PC-9 (cell line): Measurements from ENCODE around the gene NMD3. TPM values are rescaled to one million over a fixed set of nuclear protein-coding genes. Genes with fewer than 3 reads are reported as not detected.
A peak's percentile ranks its signal among the peaks of the same experiment; 100 is the strongest.

Source experiments
- BruUV-seq: library from RNA; stranded (reverse); fragments of 400-500 nt; replicated peaks from 2 replicates; lab custom pipeline; 2021; lab: Mats Ljungman, UMichigan
- CTCF ChIA-PET: fragments of 300-600 bp; sonication (Branson Sonifier 250); formaldehyde crosslinking; loops from one replicate; lab custom pipeline; 2022; ENCODE audit warnings: antibody characterized with exemption; lab: Charles Lee
- POLR2A ChIA-PET: fragments of 300-600 bp; sonication (Branson Sonifier 250); formaldehyde crosslinking; loops from one replicate; lab custom pipeline; 2022; ENCODE audit warnings: antibody characterized with exemption; ENCODE audit not compliant: unreplicated experiment; lab: Charles Lee
- DNase-seq, 2 experiments: peaks; one replicate each; pipeline versions ENCODE4 v3.0.0 to v3.0.0-alpha.2; 2015 to 2022; ENCODE audit warnings: mixed read lengths in 1 of 2
- H2AFZ ChIP-seq: fragments of 200-600 bp; sonication (generic); 2 replicates; pipeline ENCODE4 v1.8.1; 2017; ENCODE audit warnings: antibody characterized with exemption
- H3F3A ChIP-seq: fragments of 200-600 bp; sonication (generic); 2 replicates; pipeline ENCODE4 v1.8.1; 2017; ENCODE audit warnings: antibody characterized with exemption, mild to moderate bottlenecking, low read depth; ENCODE audit not compliant: insufficient read depth
- H3K27ac ChIP-seq: fragments of 200-600 bp; sonication (generic); 2 replicates; pipeline ENCODE4 v1.6.1; 2016; ENCODE audit warnings: mixed run types
- H3K27me3 ChIP-seq: fragments of 200-600 bp; sonication (generic); 2 replicates; pipeline ENCODE4 v1.6.1; 2016; ENCODE audit warnings: low read depth, mixed run types; ENCODE audit not compliant: insufficient read depth
- H3K36me3 ChIP-seq: fragments of 200-600 bp; sonication (generic); 2 replicates; pipeline ENCODE4 v1.6.1; 2016; ENCODE audit warnings: low read depth, mixed run types
- H3K4me1 ChIP-seq: fragments of 200-600 bp; sonication (generic); replicated peaks from 2 replicates; pipeline ENCODE4 v1.6.1; 2016; ENCODE audit warnings: mixed run types; ENCODE audit not compliant: insufficient read depth
- H3K4me2 ChIP-seq: fragments of 200-600 bp; sonication (generic); 2 replicates; pipeline ENCODE4 v1.6.1; 2017; ENCODE audit warnings: mixed run types
- H3K4me3 ChIP-seq: fragments of 200-600 bp; sonication (generic); 2 replicates; pipeline ENCODE4 v1.6.1; 2016; ENCODE audit warnings: mixed run types
- H3K79me2 ChIP-seq: fragments of 200-600 bp; sonication (generic); 2 replicates; pipeline ENCODE4 v1.6.1; 2017; ENCODE audit warnings: low read depth, mixed run types
- H3K9me2 ChIP-seq: fragments of 200-600 bp; sonication (generic); 2 replicates; pipeline ENCODE4 v1.8.1; 2017; ENCODE audit warnings: mild to moderate bottlenecking; ENCODE audit not compliant: insufficient read depth
- H3K9me3 ChIP-seq: fragments of 200-600 bp; sonication (generic); 2 replicates; pipeline ENCODE4 v1.8.1; 2016; ENCODE audit warnings: low read depth; ENCODE audit not compliant: insufficient read depth
- H4K20me1 ChIP-seq: fragments of 200-600 bp; sonication (generic); 2 replicates; pipeline ENCODE4 v1.8.1; 2017; ENCODE audit not compliant: insufficient read depth
- CTCF ChIP-seq: fragments of 200-600 bp; sonication (generic); conservative IDR thresholded peaks from 2 replicates; pipeline ENCODE4 v1.6.1; 2017; ENCODE audit warnings: mixed run types, antibody characterized with exemption, mild to moderate bottlenecking, moderate library complexity
- EZH2 ChIP-seq: fragments of 200-600 bp; sonication (generic); IDR thresholded peaks from 2 replicates; pipeline ENCODE4 v1.8.0; 2017; ENCODE audit warnings: antibody characterized with exemption, low read depth
- intact Hi-C: fragments of 100-400 bp; cut with micrococcal nuclease; formaldehyde crosslinking; loops from one replicate; pipeline ENCODE4 v1.10.0; 2022; ENCODE audit not compliant: unreplicated experiment
- total RNA-seq: library from RNA; stranded (reverse); gene quantifications from 2 replicates; pipeline ENCODE4 v1.2.3, GENCODE V29; 2021

The NMD3 gene
- total RNA-seq, 1 experiment from 2014 or later = 56.5 TPM

- intact Hi-C loops = no loop called here
- H3K4me3 ChIP-seq = no peak overlapping the region
- peaks cover 4% of the 10 kb centered on the region; the same call in 1 of the 2 replicates for H3K9me2 ChIP-seq
- DNase-seq = no peak
- ChIA-PET CTCF (interaction anchor here (0.7 kb wide), 1 partner anchor 84 kb away, joined by 3 read pairs; no protein-coding TSS in a partner anchor), POLR2A (no interaction called here)
- no peak overlapping the region for H3K4me2 ChIP-seq
- H3K36me3 ChIP-seq = 0 out of 2 replicates have a peak, but pooled peaks cover under 1% of the 10 kb centered on the region
- peak overlapping the region; percentile 57; the same call in 1 of the 2 replicates for H3K27ac ChIP-seq
- H2AFZ ChIP-seq = no peak overlapping the region
- peaks cover 3% of the 10 kb centered on the region; the same call in 1 of the 2 replicates for H3F3A ChIP-seq
- peaks cover 15% of the 10 kb centered on the region for H3K4me1 ChIP-seq
- H3K27me3 ChIP-seq = no peaks in the 10 kb centered on the region
- TF ChIP-seq EZH2 (no peak), CTCF (no peak)
- H3K9me3 ChIP-seq = peaks cover 19% of the 10 kb centered on the region
- H4K20me1 ChIP-seq = no peaks in the 10 kb centered on the region
- BruUV-seq = no TSS peak
- no peaks in the 10 kb centered on the region for H3K79me2 ChIP-seq
These were observed 44.9 kb downstream of the NMD3 start for GRCh38 chr3:161265916-161266571.

GRCh38 chr3:161266731-161267150, 45.6 kb downstream of the NMD3 start:
- H3F3A ChIP-seq = peaks cover 3% of the 10 kb centered on the region; the same call in 1 of the 2 replicates
- no TSS peak for BruUV-seq
- H2AFZ ChIP-seq = no peak overlapping the region
- ChIA-PET POLR2A (no interaction called here), CTCF (interaction anchor here (0.7 kb wide), 1 partner anchor 83 kb away, joined by 3 read pairs; no protein-coding TSS in a partner anchor)
- H3K79me2 ChIP-seq = no peaks in the 10 kb centered on the region
- H3K27ac ChIP-seq = peak overlapping the region; percentile 57
- no peak overlapping the region for H3K4me3 ChIP-seq
- intact Hi-C loops = no loop called here
- H3K4me1 ChIP-seq = peaks cover 15% of the 10 kb centered on the region
- no peaks in the 10 kb centered on the region for H3K9me2 ChIP-seq
- TF ChIP-seq EZH2 = no peak
- no peak for TF ChIP-seq CTCF
- no peaks in the 10 kb centered on the region for H3K27me3 ChIP-seq
- H3K9me3 ChIP-seq = peaks cover 18% of the 10 kb centered on the region
- no peaks in the 10 kb centered on the region for H3K36me3 ChIP-seq
- peak in 1 of 2 experiments; percentile 74 for DNase-seq
- H3K4me2 ChIP-seq = peak overlapping the region; percentile 44; the same call in 1 of the 2 replicates
- no peaks in the 10 kb centered on the region for H4K20me1 ChIP-seq

GRCh38 chr3:161267646-161268045, 46.5 kb downstream of the NMD3 start:
- Histone ChIP-seq H3K27me3 (no peaks in the 10 kb centered on the region), H3K79me2 (no peaks in the 10 kb centered on the region), H3K36me3 (no peaks in the 10 kb centered on the region), H3F3A (peaks cover 3% of the 10 kb centered on the region; the same call in 1 of the 2 replicates), H3K27ac (no peak overlapping the region), H3K4me3 (no peak overlapping the region), H3K9me3 (peaks cover 18% of the 10 kb centered on the region), H3K9me2 (no peaks in the 10 kb centered on the region), H3K4me1 (peaks cover 15% of the 10 kb centered on the region), H2AFZ (no peak overlapping the region), H3K4me2 (no peak overlapping the region), H4K20me1 (no peaks in the 10 kb centered on the region)
- TF ChIP-seq EZH2 (no peak), CTCF (no peak)
- DNase-seq = no peak
- BruUV-seq = no TSS peak
- intact Hi-C loops = no loop called here
- CTCF ChIA-PET = no interaction called here
- POLR2A ChIA-PET = no interaction called here
